NCI-H146 treated with DMSO at 0.1 percent for 48 hours (cell line): ENCODE data around the gene ZNF14.
A peak's percentile ranks its signal among the peaks of the same experiment; 100 is the strongest.
"Not testable (repeated sequence)": the region's sequence is repeated elsewhere in the genome, so short reads cannot be mapped to it uniquely, and the experiment has no call there.

Source experiments
- DNase-seq: peaks from one replicate; lab custom pipeline; 2025; ENCODE audit not compliant: unreplicated experiment; lab: John Stamatoyannopoulos, UW

Gene ZNF14

DNA sequence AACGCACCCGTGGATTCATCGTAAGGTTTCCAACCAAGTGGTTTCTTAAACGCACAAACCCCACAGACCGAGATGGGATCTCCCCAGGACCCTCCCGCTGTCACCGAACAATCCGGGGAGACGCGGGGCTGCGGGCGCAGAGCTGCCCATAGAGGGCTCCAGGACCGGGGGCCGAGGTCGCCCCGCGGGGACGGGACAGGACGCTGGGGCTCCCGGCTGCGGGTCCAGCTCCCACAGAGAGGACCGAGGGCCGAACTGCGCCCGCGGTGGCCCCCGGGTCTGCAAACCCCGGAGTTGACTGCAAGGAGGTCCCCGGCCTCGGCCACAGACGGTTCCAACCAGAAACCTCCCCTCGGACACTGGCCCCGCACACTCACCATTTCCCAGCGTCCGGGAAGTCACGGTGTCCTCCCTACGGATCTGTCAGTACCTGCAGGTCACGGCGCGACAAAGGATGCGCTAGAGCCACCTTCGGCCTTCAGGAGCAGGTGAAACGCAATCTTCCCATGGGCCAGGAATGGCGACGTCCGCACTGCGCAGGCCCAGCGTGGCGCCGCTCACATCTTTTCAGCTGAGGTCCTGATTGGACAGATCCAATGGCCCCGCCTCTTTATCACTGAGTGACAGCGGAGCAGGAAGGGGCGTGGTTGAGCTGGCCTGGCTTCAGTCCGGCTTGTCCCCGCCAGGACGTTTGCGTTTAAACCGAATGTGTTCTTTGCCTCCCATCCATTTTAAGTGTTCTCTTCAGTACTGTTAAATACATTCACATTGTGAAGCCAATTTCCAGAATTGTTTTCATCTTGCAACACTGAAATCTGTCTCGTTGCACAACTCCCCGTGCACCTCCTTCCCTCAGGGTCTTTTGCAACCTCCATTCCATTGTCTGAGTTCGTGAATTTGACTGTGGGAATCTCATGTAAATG is at the start of gene ZNF14:
Gene ZNF14 (minus strand): TSS at position 534 of the 923 bp plus-strand sequence. CDS start 154 bp downstream, at position 380.
- DNase-seq = peak; percentile 95

GRCh38 chr19:19781791-19782190 is 48.9 kb upstream of the ZNF14 start:
- DNase-seq = not testable (repeated sequence)

DNA sequence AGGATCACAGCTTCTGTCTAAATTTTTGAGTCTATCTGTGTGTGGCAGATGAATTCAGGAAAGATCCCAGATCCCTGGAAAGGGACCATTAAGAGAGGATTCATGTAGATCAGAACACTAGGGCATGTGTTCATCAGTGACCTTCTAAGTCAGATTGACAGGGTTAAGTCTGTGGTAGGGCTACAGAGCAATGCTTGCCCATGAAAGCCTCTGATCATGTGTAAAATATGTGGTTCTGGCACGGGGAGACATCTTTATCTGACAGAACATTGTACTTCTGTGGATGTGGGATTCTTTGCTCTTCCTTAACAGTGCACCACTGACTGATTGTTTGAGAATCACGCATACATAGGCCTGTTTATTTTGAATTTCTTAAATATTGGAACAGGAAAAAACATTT is 45.8 kb upstream of the ZNF14 start:
- no peak for DNase-seq

GRCh38 chr19:19777692-19778091 is 44.8 kb upstream of the ZNF14 start:
- no peak for DNase-seq

DNA sequence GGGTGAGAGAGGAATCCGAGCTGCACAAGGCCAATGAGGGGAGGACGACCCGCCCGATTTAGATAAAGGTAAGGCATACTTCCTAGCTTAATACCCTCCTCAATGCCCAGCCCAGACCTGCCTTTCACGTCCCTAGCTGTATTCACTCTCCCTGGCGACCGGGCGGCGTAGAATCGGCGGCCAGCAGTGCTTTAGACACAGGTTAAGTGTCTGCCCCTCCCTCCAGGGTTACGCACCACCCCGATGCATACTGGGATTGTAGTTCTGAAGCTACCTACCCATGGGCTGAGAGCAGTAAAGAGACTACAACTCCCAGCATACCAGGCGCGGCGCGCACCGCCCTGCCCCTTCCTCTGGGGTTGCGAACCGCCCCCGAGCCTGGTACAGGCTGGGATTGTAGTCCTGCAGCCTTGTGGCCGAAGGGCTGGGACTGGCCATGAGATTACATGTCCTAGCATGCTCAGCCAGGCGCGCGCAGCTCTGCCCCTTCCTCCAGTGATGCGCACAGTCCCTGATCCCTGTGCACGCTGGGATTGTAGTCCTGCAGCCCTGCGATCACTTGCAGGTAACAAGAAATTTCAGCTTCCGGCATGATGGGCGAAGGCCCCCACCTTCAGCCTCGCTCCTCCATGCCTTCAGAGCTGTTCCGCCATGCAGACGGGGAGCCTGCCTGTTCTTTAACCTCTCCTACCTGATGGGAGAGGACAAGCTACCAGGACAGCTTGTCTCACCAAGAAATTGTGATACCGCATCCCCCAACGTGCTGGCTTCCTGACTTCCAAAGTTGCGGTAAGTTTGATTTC is 43.5 kb upstream of the ZNF14 start:
- peak; percentile 99 for DNase-seq

DNA sequence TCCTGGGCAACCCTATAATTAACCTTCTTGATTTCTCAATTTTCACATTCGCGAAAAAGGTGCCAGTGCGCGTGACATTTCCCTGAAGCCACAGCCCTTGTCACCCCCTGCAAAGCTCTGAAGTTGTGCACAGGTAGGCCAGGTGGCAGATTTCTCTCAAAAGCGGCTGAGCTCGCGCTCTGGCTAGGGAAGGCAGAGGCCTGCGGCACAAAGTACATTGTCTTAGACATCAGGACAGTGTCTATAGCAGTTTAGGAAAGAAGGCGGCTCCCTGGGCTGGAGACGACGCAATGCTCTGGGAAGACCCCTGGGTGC is 42.9 kb upstream of the ZNF14 start:
- DNase-seq = no peak

GRCh38 chr19:19774354-19775033 is 41.6 kb upstream of the ZNF14 start:
- DNase-seq = no peak

DNA sequence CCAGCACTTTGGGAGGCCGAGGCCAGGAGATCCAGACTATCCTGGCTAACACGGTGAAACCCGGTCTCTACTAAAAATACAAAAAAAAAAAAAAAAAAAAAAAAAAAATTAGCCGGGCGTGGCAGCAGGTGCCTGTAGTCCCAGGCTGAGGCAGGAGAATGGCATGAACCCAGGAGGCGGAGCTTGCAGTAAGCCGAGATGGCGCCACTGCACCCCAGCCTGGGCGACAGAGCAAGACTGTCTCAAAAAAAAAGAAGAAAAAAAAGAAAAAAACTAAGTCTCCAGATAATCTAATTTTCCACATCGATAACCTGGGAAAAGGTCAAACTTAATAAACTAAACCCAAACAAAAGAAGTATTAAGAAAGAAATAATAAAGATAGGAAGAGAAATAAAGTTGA is 39.1 kb upstream of the ZNF14 start:
- DNase-seq = peak; percentile 42

DNA sequence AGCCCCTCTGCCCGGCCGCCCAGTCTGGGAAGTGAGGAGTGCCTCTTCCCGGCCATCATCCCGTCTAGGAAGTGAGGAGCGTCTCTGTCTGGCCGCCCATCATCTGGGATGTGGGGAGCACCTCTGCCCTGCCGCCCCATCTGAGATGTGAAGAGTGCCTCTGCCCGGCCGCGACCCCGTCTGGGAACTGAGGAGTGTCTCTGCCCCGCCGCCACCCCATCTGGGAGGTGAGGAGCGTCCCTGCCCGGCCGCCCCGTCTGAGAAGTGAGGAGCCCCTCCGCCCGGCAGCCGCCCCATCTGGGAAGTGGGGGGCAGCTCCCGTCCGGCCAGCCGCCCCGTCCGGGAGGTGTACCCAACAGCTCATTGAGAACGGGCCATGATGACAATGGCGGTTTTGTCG is 37.1 kb upstream of the ZNF14 start:
- DNase-seq = not testable (repeated sequence)

DNA sequence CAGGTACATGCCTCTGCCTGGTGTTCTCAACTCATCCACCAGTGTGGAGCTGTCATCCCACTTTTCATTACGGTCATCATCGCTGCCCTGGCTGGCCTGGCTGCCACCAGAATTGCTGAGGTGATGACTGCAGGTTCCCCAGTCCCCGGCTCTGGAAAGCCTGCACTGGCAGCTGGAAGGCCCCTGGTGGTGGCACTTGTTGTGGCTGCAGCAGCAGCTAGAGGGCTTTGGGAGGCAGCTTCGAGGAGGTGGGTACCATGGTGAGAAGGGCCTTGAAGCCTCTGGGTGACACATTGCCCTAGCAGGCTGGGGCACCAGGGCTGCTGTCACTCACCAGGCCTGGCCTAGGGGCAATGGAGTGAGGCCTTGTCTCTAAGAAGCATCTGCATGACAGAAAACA is 25.3 kb upstream of the ZNF14 start:
- no peak for DNase-seq

DNA sequence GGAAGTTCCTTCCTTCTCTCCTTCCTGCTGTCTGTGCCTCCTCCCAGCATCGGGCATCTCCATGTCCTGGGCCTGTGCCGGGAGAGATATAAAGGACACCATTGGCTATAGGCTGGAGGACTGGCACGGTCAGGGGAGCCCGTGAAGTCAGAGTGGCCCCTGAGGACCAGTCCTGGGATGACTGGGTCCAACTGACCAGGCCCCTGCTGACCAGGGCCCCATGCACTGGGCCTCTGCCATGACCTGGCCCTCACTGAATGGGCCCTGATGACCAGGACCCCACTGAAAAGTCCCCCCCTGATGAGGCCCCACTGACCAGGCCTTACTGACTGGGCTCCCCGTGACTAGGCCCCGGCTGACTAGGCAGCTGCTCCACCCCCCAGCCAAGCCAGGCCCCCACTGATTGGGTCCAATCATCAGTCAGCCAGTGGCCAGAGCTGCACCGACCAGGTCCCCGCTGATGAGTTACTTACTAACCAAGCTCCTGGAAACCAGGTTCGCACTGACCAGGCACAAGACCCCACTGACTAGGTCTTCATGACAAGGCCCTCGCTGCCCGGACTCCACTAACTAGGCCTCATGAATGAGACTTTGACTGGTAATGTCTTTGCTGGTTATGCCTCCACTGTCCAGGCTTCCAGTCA is 20.0 kb upstream of the ZNF14 start:
- no peak for DNase-seq

- no peak for DNase-seq
These were observed 18.9 kb upstream of the ZNF14 start for GRCh38 chr19:19751846-19752245.

- no peak for DNase-seq
These were observed 18.2 kb upstream of the ZNF14 start for GRCh38 chr19:19750842-19751790.

- DNase-seq = no peak
These were observed 17.3 kb upstream of the ZNF14 start for GRCh38 chr19:19749908-19750841.

- no peak for DNase-seq
These were observed 16.4 kb upstream of the ZNF14 start for GRCh38 chr19:19749117-19749907.

GRCh38 chr19:19748249-19748938 is 15.5 kb upstream of the ZNF14 start:
- no peak for DNase-seq
